Nephron (organoid): Measurements from ENCODE around the gene TMEM81.

Source experiments
- H3K27ac Mint-ChIP-seq, 3 experiments: 2 replicates each; pipeline ENCODE4 v1.8.0; 2020; ENCODE audit warnings: mixed read lengths in 3 of 3, mild to moderate bottlenecking in 2 of 3, moderate library complexity in 1 of 3
- H3K27me3 Mint-ChIP-seq: 2 replicates; pipeline ENCODE4 v1.8.0; 2021; ENCODE audit warnings: low read depth, mild to moderate bottlenecking, moderate library complexity, mixed read lengths
- H3K36me3 Mint-ChIP-seq: 2 replicates; pipeline ENCODE4 v1.8.0; 2020; ENCODE audit warnings: low read depth, mixed read lengths
- H3K4me1 Mint-ChIP-seq: 2 replicates; pipeline ENCODE4 v1.8.0; 2020; ENCODE audit warnings: mixed read lengths
- H3K4me3 Mint-ChIP-seq, 3 experiments: 2 replicates each; pipeline ENCODE4 v1.8.0; 2020; ENCODE audit warnings: mild to moderate bottlenecking in 3 of 3, mixed read lengths in 3 of 3, moderate library complexity in 2 of 3
- H3K9me3 Mint-ChIP-seq: 2 replicates; pipeline ENCODE4 v1.8.0; 2020; ENCODE audit warnings: mixed read lengths
- TF ChIP-seq, protein P1 (sequence below), 3 experiments: fragments of 200-600 bp; sonication (generic); IDR thresholded peaks; one replicate each; pipeline ENCODE4 v1.5.0; 2021; ENCODE audit warnings: antibody characterized with exemption in 3 of 3; ENCODE audit not compliant: unreplicated experiment in 3 of 3

Gene TMEM81

DNA sequence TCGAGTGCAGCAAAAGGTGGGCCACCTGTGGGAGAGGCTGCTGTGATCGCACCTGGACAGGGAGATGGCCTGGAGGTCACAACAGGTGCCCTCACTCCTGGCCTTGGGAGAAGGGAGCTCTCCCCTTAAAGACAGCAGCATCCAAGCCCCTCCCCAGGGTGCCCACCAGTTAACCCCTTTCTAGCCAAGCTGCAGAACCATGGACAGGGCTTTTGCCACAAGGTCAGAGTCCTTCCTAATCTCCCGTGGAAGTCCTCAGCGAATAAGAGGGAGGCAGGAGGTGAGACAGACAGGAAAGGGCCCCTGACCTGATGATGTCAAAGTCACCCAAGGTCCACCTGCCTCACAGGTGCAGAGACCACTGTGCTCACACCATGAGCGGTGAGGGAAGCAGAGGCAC is 39.5 kb downstream of the TMEM81 start:
- no peaks in the 10 kb centered on the region for H3K36me3 Mint-ChIP-seq
- no peak overlapping the region for H3K27ac Mint-ChIP-seq
- H3K9me3 Mint-ChIP-seq: no peaks in the 10 kb centered on the region
- peaks cover 27% of the 10 kb centered on the region for H3K4me1 Mint-ChIP-seq
- H3K27me3 Mint-ChIP-seq: peaks cover 88% of the 10 kb centered on the region
- no peak overlapping the region for H3K4me3 Mint-ChIP-seq
- TF ChIP-seq, protein P1, sequence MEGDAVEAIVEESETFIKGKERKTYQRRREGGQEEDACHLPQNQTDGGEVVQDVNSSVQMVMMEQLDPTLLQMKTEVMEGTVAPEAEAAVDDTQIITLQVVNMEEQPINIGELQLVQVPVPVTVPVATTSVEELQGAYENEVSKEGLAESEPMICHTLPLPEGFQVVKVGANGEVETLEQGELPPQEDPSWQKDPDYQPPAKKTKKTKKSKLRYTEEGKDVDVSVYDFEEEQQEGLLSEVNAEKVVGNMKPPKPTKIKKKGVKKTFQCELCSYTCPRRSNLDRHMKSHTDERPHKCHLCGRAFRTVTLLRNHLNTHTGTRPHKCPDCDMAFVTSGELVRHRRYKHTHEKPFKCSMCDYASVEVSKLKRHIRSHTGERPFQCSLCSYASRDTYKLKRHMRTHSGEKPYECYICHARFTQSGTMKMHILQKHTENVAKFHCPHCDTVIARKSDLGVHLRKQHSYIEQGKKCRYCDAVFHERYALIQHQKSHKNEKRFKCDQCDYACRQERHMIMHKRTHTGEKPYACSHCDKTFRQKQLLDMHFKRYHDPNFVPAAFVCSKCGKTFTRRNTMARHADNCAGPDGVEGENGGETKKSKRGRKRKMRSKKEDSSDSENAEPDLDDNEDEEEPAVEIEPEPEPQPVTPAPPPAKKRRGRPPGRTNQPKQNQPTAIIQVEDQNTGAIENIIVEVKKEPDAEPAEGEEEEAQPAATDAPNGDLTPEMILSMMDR (IDR thresholded peaks at IDR 0.05; ENCODE audit: unreplicated experiment in 3 of 3): no peak

DNA sequence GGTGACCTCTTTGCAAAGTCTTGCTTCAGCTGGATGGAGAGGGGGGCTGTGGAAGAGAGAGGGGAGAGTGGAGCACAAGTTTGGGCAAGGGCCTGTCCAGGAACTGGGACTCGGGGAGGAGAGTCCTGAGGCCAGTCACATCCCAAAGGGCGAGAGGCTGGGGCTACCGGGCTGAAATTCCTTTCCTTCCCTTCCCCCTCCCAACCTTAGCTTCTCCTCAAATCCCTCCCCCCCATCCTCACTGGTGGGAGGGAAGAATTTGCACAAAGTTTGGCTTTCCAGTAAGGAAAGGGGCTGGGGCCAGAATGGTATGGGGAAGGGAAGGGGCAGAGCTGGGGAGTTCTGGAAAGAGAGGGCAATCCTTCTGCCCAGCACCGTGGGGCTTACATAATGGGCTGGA is 40.4 kb downstream of the TMEM81 start:
- H3K4me1 Mint-ChIP-seq: peaks cover 28% of the 10 kb centered on the region
- H3K36me3 Mint-ChIP-seq: no peaks in the 10 kb centered on the region
- TF ChIP-seq, protein P1 (IDR thresholded peaks at IDR 0.05; ENCODE audit: unreplicated experiment in 3 of 3): no peak
- H3K9me3 Mint-ChIP-seq: no peaks in the 10 kb centered on the region
- no peak overlapping the region for H3K27ac Mint-ChIP-seq
- H3K27me3 Mint-ChIP-seq: peaks cover 88% of the 10 kb centered on the region
- H3K4me3 Mint-ChIP-seq: no peak overlapping the region

DNA sequence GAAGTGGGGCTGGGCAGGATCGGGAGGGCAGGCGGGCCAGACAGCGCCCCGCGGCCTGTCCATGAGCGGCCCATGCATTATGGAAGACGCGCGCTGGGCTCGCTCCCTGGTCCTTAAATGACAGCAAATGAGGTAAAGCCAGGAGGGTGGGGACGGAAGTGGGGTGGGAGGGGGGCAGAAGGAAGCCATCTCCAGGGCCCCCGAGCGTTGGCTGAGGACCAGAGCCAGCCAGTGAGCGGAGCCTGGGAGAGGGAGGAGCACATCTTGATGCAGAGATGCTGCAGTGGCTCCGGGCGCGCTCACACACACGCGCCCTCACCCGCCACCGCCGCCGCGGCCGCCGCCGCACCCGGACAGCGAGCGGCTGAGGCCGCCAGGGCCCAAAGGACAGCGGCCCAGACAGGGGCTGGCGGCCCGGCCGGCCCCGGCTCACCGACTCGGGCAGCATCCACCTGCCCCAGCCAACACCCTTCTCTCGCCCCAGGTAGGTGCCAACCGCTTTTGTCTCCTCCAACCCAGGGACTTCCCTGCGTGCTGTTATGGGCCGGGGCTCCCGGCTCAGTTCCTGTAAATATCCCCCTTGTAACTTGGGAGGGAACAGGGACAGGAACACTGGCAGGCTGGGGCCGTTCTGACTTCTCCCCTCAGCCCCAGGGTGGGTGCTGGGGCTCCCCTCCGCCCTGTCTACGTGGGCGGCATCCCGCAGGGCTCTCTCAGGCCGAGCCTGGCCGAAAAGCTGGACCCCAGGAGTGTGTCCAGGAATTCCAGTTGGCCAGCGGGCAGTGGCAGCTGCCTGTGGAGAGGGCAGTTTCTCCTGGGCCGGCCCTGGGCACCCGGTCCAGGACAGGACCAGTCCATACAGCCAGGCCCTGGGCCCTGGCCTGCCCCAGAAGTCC is 41.1 kb downstream of the TMEM81 start, which contains the start of gene CNTN2:
Gene CNTN2, plus strand, starts transcription at position 302 of the 896 bp plus-strand sequence. CDS start 9,974 bp downstream, outside the sequence.
- no peaks in the 10 kb centered on the region for H3K36me3 Mint-ChIP-seq

DNA sequence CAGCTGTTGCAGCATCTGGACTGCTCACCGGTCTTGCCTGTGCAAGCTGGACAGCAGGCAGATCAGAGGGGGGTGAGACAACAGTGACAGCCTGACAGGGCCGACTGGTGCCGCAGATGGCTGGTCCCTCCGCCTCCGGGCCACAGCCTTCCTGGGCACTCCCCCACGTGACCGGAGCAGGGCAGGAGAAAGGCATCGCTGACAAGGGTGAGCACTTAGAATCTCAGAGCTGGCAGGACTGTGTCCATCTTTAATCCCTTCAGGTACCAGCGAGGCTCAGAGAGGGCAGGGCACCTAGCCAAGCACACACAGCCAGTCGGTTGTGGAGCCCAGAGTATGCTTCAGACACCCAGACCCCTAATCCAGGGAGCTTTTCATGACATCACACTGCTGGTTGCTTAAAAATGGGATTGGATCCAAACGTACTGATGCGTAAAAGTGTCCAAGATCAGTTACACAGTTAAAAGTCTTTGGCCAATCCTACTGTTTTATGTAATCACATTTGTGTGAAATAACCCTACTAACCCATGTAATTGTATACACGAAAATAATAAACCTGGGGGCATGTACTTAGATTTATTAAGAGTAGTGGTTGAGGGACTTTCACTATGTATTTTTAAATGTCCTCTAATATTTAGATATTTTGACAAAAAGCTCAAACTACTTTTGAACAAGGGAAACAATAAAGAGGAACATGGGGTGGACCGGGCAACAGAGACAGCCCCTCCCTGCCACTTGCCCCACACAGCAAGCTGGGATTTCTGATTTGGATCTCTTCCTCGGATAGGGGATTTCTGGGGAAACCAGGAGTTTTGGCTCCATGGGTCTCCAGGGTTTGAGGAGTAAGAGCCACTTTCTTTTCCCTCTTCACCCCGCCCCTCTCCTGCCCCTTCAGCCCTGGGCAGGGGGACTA is 42.0 kb downstream of the TMEM81 start:
- no peaks in the 10 kb centered on the region for H3K9me3 Mint-ChIP-seq
- TF ChIP-seq, protein P1 (IDR thresholded peaks at IDR 0.05; ENCODE audit: unreplicated experiment in 3 of 3): no peak
- peaks cover 28% of the 10 kb centered on the region for H3K4me1 Mint-ChIP-seq
- H3K27me3 Mint-ChIP-seq: peaks cover 90% of the 10 kb centered on the region
- H3K27ac Mint-ChIP-seq: peak overlapping the region in 1 of 3 experiments; percentile 43
- H3K4me3 Mint-ChIP-seq: peak overlapping the region in 1 of 3 experiments; percentile 15
- no peaks in the 10 kb centered on the region for H3K36me3 Mint-ChIP-seq

More for the DNA sequence above, 41.1 kb downstream of the TMEM81 start, which contains the start of gene CNTN2:
- Mint-ChIP-seq H3K9me3 (no peaks in the 10 kb centered on the region), H3K4me1 (peaks cover 28% of the 10 kb centered on the region), H3K27me3 (peaks cover 93% of the 10 kb centered on the region), H3K27ac (no peak within 1 kb of the TSS), H3K4me3 (peak within 1 kb of the TSS in 1 of 3 experiments; percentile 15)
- TF ChIP-seq, protein P1 (IDR thresholded peaks at IDR 0.05; ENCODE audit: unreplicated experiment in 3 of 3): no peak

DNA sequence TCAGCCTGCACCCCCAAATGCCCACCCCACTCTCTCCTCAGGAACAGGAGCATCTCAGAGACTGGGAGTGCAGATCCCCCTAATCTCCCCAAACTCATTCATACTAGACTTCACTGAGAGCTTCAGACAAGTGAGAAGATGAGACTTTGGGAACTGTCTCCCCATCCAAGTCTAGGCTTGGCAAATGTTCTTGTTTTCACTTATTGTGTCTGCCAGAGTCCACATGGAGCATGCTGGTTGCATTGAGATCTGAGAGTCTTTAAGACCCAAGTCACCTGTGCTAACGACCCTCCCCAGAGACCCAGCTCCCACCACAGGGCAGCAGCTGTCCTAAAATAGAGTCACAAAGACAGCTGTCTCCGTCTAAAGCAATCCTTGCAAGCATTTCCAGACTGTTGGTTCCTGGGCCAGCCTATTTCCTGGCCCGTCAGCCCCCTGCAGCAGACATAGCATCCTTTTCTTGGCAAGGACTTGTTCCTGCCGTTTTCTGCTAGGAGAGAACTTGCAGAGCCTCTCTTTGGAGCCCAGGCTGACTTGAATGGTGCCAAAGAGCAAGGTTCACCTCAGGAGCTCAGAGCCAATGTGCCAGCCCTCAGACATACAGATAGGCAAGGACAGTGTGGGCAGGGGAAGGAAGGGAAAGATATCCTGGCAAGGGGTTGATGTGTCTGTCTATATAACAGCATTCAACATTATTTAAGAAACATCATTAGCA is 43.1 kb downstream of the TMEM81 start:
- no peaks in the 10 kb centered on the region for H3K36me3 Mint-ChIP-seq
- peak overlapping the region in 1 of 3 experiments; percentile 13 for H3K4me3 Mint-ChIP-seq
- TF ChIP-seq, protein P1 (IDR thresholded peaks at IDR 0.05; ENCODE audit: unreplicated experiment in 3 of 3): no peak
- H3K9me3 Mint-ChIP-seq: no peaks in the 10 kb centered on the region
- H3K27me3 Mint-ChIP-seq: peaks cover 79% of the 10 kb centered on the region
- H3K4me1 Mint-ChIP-seq: peaks cover 28% of the 10 kb centered on the region
- peak overlapping the region in 2 of 3 experiments; percentile 20 to 43 for H3K27ac Mint-ChIP-seq
